Upper lobe of right lung (tissue), 1 donor: ENCODE results near the gene RPTOR. TPM values are rescaled to one million over a fixed set of nuclear protein-coding genes. Genes with fewer than 3 reads are reported as not detected.

ENCODE experiments used
- ATAC-seq: fragments of 200-7000 bp; cut with Tn5 transposase; one replicate; pipeline ENCODE4 v1.9.1; 2020; ENCODE audit warnings: mild to moderate bottlenecking, moderate library complexity
- DNase-seq: peaks from one replicate; pipeline ENCODE4 v3.0.0-alpha.2; 2020
- H3K27ac ChIP-seq: fragments of 200-600 bp; one replicate; pipeline ENCODE4 v1.8.0; 2022
- H3K27me3 ChIP-seq: fragments of 200-600 bp; one replicate; pipeline ENCODE4 v1.8.0; 2022; ENCODE audit warnings: mild to moderate bottlenecking
- H3K36me3 ChIP-seq: fragments of 200-600 bp; one replicate; pipeline ENCODE4 v1.8.0; 2022
- H3K4me1 ChIP-seq: fragments of 200-600 bp; one replicate; pipeline ENCODE4 v1.8.0; 2022
- H3K4me3 ChIP-seq: fragments of 200-600 bp; one replicate; pipeline ENCODE4 v1.8.0; 2022; ENCODE audit warnings: mild to moderate bottlenecking
- H3K9me3 ChIP-seq: fragments of 200-600 bp; one replicate; pipeline ENCODE4 v1.8.0; 2022
- intact Hi-C: fragments of 100-400 bp; cut with DNase I; formaldehyde crosslinking; loops from one replicate; pipeline ENCODE4 v1.11.0; 2022
- total RNA-seq: library from RNA; stranded (reverse); fragmentation: NEBNext Ultra II Directional; extraction: Animal tissue kit (Norgen Biotek cat#: 25700); gene quantifications from one replicate; pipeline ENCODE4 v1.2.1, GENCODE V29; 2021
- TF ChIP-seq, protein P1 (sequence below): fragments of 200-600 bp; IDR thresholded peaks from one replicate; pipeline ENCODE4 v1.8.0; 2022; ENCODE audit warnings: antibody characterized with exemption
- donor health status: DM: no; HTN: yes; CAD: no; lungs with severe emphysema.

Gene RPTOR
- total RNA-seq, 1 donor from 2014 or later = 35.4 TPM

DNA sequence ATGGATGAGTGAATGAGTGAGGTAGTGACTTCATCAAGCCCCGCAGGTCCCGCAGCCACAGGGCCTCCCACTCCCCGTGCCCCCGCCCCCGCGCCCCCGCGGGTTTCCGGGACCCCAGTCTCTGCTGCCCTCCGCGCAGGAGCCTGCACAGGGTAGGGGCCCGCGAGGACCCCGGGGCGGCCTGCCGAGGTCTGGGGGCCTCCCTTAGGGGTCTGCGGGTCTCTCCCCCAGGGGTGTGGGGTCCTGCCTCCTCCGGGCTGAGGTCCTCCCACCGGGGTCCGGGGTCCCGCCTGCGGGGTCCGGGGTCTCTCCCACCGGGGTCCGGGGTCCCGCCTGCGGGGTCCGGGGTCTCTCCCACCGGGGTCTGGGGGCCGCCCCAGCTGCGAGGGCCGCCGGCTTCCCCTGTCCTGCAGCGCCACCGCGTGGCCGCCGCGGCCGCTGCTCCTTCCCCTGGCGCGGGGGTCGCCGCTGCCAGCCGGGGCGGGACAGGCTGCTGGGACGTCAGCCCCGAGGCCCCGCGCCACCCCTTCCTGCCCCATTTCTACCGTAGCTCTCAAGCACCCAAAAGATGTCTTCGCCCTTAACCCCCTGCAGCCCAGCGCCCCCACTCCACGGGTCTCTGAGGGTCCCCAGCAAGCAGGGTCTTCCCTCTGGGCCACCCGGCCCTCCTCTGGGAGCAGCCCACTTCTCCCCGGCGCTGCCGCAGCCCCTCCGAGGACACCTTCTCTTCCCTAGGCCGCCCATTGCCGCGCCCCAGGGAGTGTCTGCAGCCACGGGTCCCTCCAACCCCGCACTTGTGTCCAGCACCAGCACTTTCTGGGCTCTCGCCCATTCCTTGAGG lies 436.6 kb downstream of the RPTOR start:
- peak; percentile 48 for ATAC-seq
- no peak for DNase-seq
- Histone ChIP-seq H3K4me3 (no peak overlapping the region), H3K36me3 (no peaks in the 10 kb centered on the region), H3K27ac (no peak overlapping the region), H3K4me1 (peaks cover 9% of the 10 kb centered on the region), H3K27me3 (peaks cover 9% of the 10 kb centered on the region), H3K9me3 (no peaks in the 10 kb centered on the region)
- TF ChIP-seq, protein P1, sequence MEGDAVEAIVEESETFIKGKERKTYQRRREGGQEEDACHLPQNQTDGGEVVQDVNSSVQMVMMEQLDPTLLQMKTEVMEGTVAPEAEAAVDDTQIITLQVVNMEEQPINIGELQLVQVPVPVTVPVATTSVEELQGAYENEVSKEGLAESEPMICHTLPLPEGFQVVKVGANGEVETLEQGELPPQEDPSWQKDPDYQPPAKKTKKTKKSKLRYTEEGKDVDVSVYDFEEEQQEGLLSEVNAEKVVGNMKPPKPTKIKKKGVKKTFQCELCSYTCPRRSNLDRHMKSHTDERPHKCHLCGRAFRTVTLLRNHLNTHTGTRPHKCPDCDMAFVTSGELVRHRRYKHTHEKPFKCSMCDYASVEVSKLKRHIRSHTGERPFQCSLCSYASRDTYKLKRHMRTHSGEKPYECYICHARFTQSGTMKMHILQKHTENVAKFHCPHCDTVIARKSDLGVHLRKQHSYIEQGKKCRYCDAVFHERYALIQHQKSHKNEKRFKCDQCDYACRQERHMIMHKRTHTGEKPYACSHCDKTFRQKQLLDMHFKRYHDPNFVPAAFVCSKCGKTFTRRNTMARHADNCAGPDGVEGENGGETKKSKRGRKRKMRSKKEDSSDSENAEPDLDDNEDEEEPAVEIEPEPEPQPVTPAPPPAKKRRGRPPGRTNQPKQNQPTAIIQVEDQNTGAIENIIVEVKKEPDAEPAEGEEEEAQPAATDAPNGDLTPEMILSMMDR = peak; percentile 74
- intact Hi-C loops = loop anchor here (5.0 kb wide), 1 partner anchor 549 kb away; no protein-coding TSS in a partner anchor

DNA sequence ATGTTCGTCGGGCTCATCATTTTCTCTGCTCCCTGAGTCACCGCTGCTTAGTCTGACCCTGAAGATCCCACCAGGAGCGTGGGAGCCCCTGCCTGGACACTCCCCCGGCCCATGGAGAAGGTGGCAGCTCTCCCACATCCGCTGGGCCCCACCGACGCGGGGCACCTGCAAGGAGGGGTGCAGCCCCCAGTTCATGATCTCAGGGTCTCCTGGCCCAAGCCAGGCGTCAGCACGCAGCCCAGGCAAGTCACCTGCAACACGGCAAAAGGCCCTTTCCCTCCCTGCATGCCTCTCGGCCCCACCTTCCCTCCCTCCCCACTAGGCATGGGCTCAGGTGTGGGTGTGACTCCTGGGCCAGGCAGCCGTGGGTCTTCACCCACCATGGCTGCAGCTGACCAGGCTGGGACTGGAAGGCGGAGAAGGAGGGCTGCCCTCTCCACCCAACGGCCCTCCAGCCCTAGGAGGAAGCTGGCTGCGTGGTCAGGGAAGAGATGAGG lies 437.3 kb downstream of the RPTOR start:
- no peak for ATAC-seq
- H3K27ac ChIP-seq = no peak overlapping the region

DNA sequence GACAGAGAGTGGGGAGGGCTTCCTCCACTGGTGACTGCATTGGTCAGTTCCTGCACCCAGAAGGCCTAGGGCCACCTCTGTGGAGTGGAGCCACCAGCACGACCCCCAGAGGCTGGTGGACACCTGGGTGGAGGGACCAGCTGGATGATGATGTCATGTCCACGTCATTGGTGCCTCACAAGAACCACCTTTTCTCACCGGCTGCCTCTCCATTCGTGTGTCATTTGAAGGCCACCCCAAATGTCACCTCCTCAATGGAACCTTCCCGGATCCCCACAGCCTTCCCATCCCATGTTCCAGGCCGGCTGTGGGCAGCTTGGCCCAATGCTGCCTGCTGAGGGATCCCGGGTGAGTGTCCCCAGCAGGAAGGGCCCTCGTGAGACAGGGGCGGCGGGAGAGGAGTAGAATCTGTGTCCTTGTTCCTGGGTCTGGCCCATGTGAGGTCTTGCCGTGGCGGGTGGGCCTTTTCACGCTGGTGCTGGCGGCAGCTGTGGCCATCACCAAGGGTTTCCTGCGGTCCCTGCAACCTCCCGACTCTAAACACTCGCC lies 437.9 kb downstream of the RPTOR start:
- Histone ChIP-seq H3K9me3 (no peaks in the 10 kb centered on the region), H3K36me3 (no peaks in the 10 kb centered on the region), H3K4me3 (no peak overlapping the region), H3K4me1 (peaks cover 10% of the 10 kb centered on the region), H3K27me3 (peaks cover 9% of the 10 kb centered on the region), H3K27ac (no peak overlapping the region)
- DNase-seq = no peak
- intact Hi-C loops = loop anchor here (5.0 kb wide), 1 partner anchor 550 kb away; no protein-coding TSS in a partner anchor
- TF ChIP-seq, protein P1 = no peak
- ATAC-seq = no peak

More for the DNA sequence above, 437.3 kb downstream of the RPTOR start:
- H3K27me3 ChIP-seq = peaks cover 9% of the 10 kb centered on the region
- peaks cover 9% of the 10 kb centered on the region for H3K4me1 ChIP-seq
- intact Hi-C loops = loop anchor here (5.0 kb wide), 1 partner anchor 550 kb away; no protein-coding TSS in a partner anchor
- no peaks in the 10 kb centered on the region for H3K36me3 ChIP-seq
- no peaks in the 10 kb centered on the region for H3K9me3 ChIP-seq
- TF ChIP-seq, protein P1 = no peak
- H3K4me3 ChIP-seq = no peak overlapping the region
- DNase-seq = no peak

DNA sequence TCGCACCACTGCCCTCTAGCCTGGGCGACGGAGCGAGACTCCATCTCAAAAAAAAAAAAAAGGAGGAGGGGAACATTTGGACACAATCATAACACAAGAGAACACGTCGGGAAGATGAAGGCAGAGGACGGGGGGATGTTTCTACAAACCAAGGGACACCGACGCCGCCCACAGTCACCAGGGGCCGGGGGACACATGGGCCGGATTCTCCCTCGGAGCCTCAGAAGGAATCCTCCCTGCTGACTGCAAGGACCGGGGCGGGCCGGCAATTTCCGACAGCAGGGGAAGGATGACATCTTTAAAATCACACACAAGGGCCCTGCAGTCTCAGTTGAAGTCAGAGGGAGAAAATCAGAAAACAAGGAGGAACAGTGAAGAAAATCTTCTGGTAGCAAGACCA lies 438.9 kb downstream of the RPTOR start:
- ATAC-seq (no peak), DNase-seq (no peak)
- TF ChIP-seq, protein P1 = no peak
- Histone ChIP-seq H3K4me3 (no peak overlapping the region), H3K4me1 (peaks cover 13% of the 10 kb centered on the region), H3K36me3 (no peaks in the 10 kb centered on the region), H3K27me3 (peaks cover 9% of the 10 kb centered on the region), H3K27ac (no peak overlapping the region), H3K9me3 (no peaks in the 10 kb centered on the region)
- intact Hi-C loops = loop anchor here (5.0 kb wide), 1 partner anchor 551 kb away; no protein-coding TSS in a partner anchor

DNA sequence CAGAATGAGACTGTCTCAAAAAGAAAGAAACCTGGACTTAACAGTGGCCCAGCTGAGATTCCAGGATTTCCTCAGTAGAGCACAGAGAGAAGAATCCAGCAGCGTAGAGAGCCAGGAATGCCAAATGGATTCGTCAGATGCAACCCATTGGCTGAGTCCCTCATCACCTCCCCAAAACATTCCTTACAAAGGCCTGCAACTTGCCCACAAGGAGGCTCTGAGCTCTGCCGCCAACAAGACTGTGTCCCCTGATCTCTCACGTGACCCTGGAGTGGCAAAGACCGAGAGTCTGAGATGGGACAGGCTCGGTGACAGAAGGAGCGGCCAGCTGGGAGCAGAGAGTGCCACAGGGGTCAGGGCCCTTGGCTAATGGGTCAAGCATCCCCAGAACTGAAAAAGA lies 440.1 kb downstream of the RPTOR start:
- TF ChIP-seq, protein P1 = peak; percentile 16
- peak; percentile 52 for ATAC-seq

More for the DNA sequence above, 440.1 kb downstream of the RPTOR start:
- intact Hi-C loops = loop anchor here (5.0 kb wide), 1 partner anchor 552 kb away; no protein-coding TSS in a partner anchor
- no peak for DNase-seq
- Histone ChIP-seq H3K36me3 (no peaks in the 10 kb centered on the region), H3K27ac (no peak overlapping the region), H3K27me3 (peaks cover 7% of the 10 kb centered on the region), H3K4me1 (peaks cover 20% of the 10 kb centered on the region), H3K9me3 (no peaks in the 10 kb centered on the region), H3K4me3 (no peak overlapping the region)
